H1 (cell line): ENCODE measurements around the gene PDX1. TPM values are rescaled to one million over a fixed set of nuclear protein-coding genes. Genes with fewer than 3 reads are reported as not detected.

Experiments
- CTCF ChIA-PET: fragments of 300-600 bp; sonication (Branson Sonifier 250); formaldehyde crosslinking; loops from one replicate; lab custom pipeline; 2021; ENCODE audit not compliant: partially characterized antibody; lab: Charles Lee
- POLR2A ChIA-PET: fragments of 300-600 bp; sonication (Branson Sonifier 250); formaldehyde crosslinking; loops from one replicate; lab custom pipeline; 2021; ENCODE audit warnings: inconsistent platforms; ENCODE audit not compliant: partially characterized antibody; lab: Charles Lee
- DNase-seq, 2 experiments: peaks; one replicate each; pipeline versions ENCODE4 v3.0.0 to v3.0.0-alpha.2; 2010 to 2022; ENCODE audit warnings: low spot score in 2 of 2, low read depth in 1 of 2, mixed read lengths in 1 of 2
- FAIRE-seq: peaks from 2 replicates; lab custom pipeline; 2011; peaks lifted over from hg19 to GRCh38; lab: Jason Lieb, UNC
- H2AFZ ChIP-seq: 2 replicates; pipeline ENCODE4 v1.8.1; 2012; ENCODE audit warnings: low read length, inconsistent platforms
- H2AK5ac ChIP-seq: 2 replicates; pipeline ENCODE4 v1.6.1; 2013; ENCODE audit warnings: low read depth, low read length
- H2BK120ac ChIP-seq: replicated peaks from 2 replicates; pipeline ENCODE3; 2013; ENCODE audit warnings: low read depth, low read length, inconsistent platforms
- H2BK12ac ChIP-seq: 2 replicates; pipeline ENCODE4 v1.6.1; 2013; ENCODE audit warnings: low read depth, low read length
- H2BK15ac ChIP-seq: 2 replicates; pipeline ENCODE4 v1.6.1; 2013; ENCODE audit warnings: low read length
- H2BK20ac ChIP-seq: 2 replicates; pipeline ENCODE4 v1.6.1; 2013; ENCODE audit warnings: low read length
- H2BK5ac ChIP-seq: 2 replicates; pipeline ENCODE4 v1.6.1; 2013; ENCODE audit warnings: low read depth, low read length
- H3K14ac ChIP-seq: 2 replicates; pipeline ENCODE4 v1.6.1; 2013; ENCODE audit warnings: inconsistent platforms; ENCODE audit not compliant: insufficient read length
- H3K18ac ChIP-seq: 2 replicates; pipeline ENCODE4 v1.6.1; 2013; ENCODE audit warnings: low read length; ENCODE audit errors: extremely low read depth
- H3K23ac ChIP-seq: 2 replicates; pipeline ENCODE4 v1.6.1; 2013; ENCODE audit warnings: inconsistent platforms; ENCODE audit not compliant: insufficient read length
- H3K23me2 ChIP-seq: 2 replicates; pipeline ENCODE4 v1.6.1; 2013; ENCODE audit warnings: low read depth, low read length
- H3K27ac ChIP-seq: 2 replicates; pipeline ENCODE4 v1.6.1; 2011; ENCODE audit warnings: low read depth, low read length, inconsistent platforms
- H3K27me3 ChIP-seq, 4 experiments: replicated peaks in 1 of 4; 1 replicate in 1 of 4; 2 replicates in 3 of 4; pipeline versions ENCODE4 v1.6.1 to v1.8.1; 2011 to 2013; ENCODE audit warnings: low read length in 3 of 4, mild to moderate bottlenecking in 3 of 4, inconsistent platforms in 2 of 4, mixed read lengths in 2 of 4, moderate library complexity in 1 of 4; ENCODE audit not compliant: control insufficient read depth in 3 of 4, insufficient read depth in 3 of 4; ENCODE audit errors: extremely low read depth in 1 of 4
- H3K36me3 ChIP-seq, 4 experiments: 2 replicates each; pipeline versions ENCODE4 v1.6.1 to v1.8.1; 2011 to 2013; ENCODE audit warnings: mild to moderate bottlenecking in 4 of 4, low read length in 3 of 4, moderate library complexity in 2 of 4, control low read depth in 1 of 4, inconsistent platforms in 1 of 4; ENCODE audit not compliant: insufficient read depth in 4 of 4, control insufficient read depth in 2 of 4
- H3K4ac ChIP-seq: replicated peaks from 2 replicates; pipeline ENCODE3; 2013; ENCODE audit warnings: low read length, low read depth, mixed read lengths, inconsistent platforms; ENCODE audit not compliant: insufficient read length
- H3K4me1 ChIP-seq, 4 experiments: replicated peaks in 1 of 4; 1 replicate in 1 of 4; 2 replicates in 3 of 4; pipeline versions ENCODE4 v1.6.1 to v1.8.1; 2011 to 2013; ENCODE audit warnings: low read length in 3 of 4, inconsistent platforms in 2 of 4, mixed read lengths in 1 of 4; ENCODE audit not compliant: insufficient read depth in 4 of 4, control insufficient read depth in 3 of 4
- H3K4me2 ChIP-seq, 2 experiments: 2 replicates each; pipeline versions ENCODE4 v1.6.1 to v1.8.1; 2011 to 2013; ENCODE audit warnings: low read depth in 2 of 2, low read length in 2 of 2, control low read depth in 1 of 2, inconsistent platforms in 1 of 2, mild to moderate bottlenecking in 1 of 2; ENCODE audit not compliant: insufficient read depth in 1 of 2
- H3K4me3 ChIP-seq, 4 experiments: fragments of 200-600, 300-600 bp in 1 of 4; sonication (generic), shearing (Covaris generic), sonication (Bioruptor Twin) in 1 of 4; 2 replicates each; pipeline versions ENCODE4 v1.5.1 to v1.8.1; 2011 to 2016; ENCODE audit warnings: low read length in 4 of 4, low read depth in 3 of 4, control low read depth in 2 of 4, inconsistent platforms in 2 of 4, mild to moderate bottlenecking in 2 of 4, mixed read lengths in 1 of 4, moderate library complexity in 1 of 4; ENCODE audit not compliant: insufficient read depth in 2 of 4; ENCODE audit errors: extremely low read depth in 1 of 4
- H3K56ac ChIP-seq: replicated peaks from 2 replicates; pipeline ENCODE3; 2013; ENCODE audit warnings: low read depth, mild to moderate bottlenecking, mixed read lengths, low read length, inconsistent platforms; ENCODE audit not compliant: insufficient read length
- H3K79me1 ChIP-seq: 2 replicates; pipeline ENCODE4 v1.6.1; 2013; ENCODE audit warnings: low read depth, low read length, control low read depth
- H3K79me2 ChIP-seq, 2 experiments: 2 replicates each; pipeline versions ENCODE4 v1.6.1 to v1.8.1; 2012 to 2013; ENCODE audit warnings: low read length in 2 of 2, mild to moderate bottlenecking in 2 of 2, inconsistent platforms in 1 of 2; ENCODE audit not compliant: insufficient read depth in 2 of 2, control insufficient read depth in 1 of 2
- H3K9ac ChIP-seq, 4 experiments: replicated peaks in 1 of 4; 1 replicate in 1 of 4; 2 replicates in 3 of 4; pipeline versions ENCODE4 v1.6.1 to v1.8.1; 2011 to 2013; ENCODE audit warnings: low read depth in 3 of 4, low read length in 3 of 4, control low read depth in 2 of 4, mild to moderate bottlenecking in 2 of 4, moderate library complexity in 2 of 4, inconsistent platforms in 1 of 4; ENCODE audit errors: extremely low read depth in 1 of 4
- H3K9me3 ChIP-seq, 2 experiments: 2 replicates each; pipeline versions ENCODE4 v1.6.1 to v1.8.1; 2012 to 2013; ENCODE audit warnings: mild to moderate bottlenecking in 2 of 2, moderate library complexity in 2 of 2, control low read depth in 1 of 2, inconsistent platforms in 1 of 2, low read depth in 1 of 2, low read length in 1 of 2, mixed read lengths in 1 of 2; ENCODE audit not compliant: insufficient read depth in 2 of 2
- H4K20me1 ChIP-seq, 2 experiments: replicated peaks in 1 of 2; 2 replicates each; pipeline versions ENCODE3 to v1.8.1; 2011 to 2013; ENCODE audit warnings: inconsistent platforms in 2 of 2, low read length in 2 of 2, mild to moderate bottlenecking in 1 of 2; ENCODE audit not compliant: insufficient read depth in 2 of 2, control insufficient read depth in 1 of 2
- H4K5ac ChIP-seq: 2 replicates; pipeline ENCODE4 v1.6.1; 2013; ENCODE audit warnings: low read length, low read depth, mixed read lengths, inconsistent platforms; ENCODE audit not compliant: insufficient read length
- H4K8ac ChIP-seq: 2 replicates; pipeline ENCODE4 v1.8.0; 2013; ENCODE audit warnings: mild to moderate bottlenecking, moderate library complexity, low read length, inconsistent platforms; ENCODE audit not compliant: insufficient read depth; ENCODE audit errors: extremely low read depth
- H4K91ac ChIP-seq: replicated peaks from 2 replicates; pipeline ENCODE3; 2013; ENCODE audit warnings: low read length, mixed read lengths, inconsistent platforms; ENCODE audit not compliant: insufficient read length
- BRCA1 ChIP-seq: IDR thresholded peaks from 2 replicates; pipeline ENCODE4 v1.6.1; 2012; ENCODE audit warnings: low read depth, low read length, improper control_type of control experiment
- CBX8 ChIP-seq: fragments of 300-800, 300-1000 bp; sonication (generic); IDR thresholded peaks from 2 replicates; pipeline ENCODE4 v1.7.1; 2016; ENCODE audit warnings: low read depth, low read length, borderline replicate concordance
- EZH2 ChIP-seq: fragments of 200-600 bp; sonication (generic); IDR thresholded peaks from 2 replicates; pipeline ENCODE4 v1.7.1; 2012; ENCODE audit warnings: low read depth, mild to moderate bottlenecking, moderate library complexity, low read length, inconsistent platforms; ENCODE audit not compliant: severe bottlenecking
- KDM4A ChIP-seq: IDR thresholded peaks from one replicate; pipeline ENCODE4 v1.7.1; 2012; ENCODE audit warnings: low read depth, mild to moderate bottlenecking, moderate library complexity, low read length, inconsistent platforms; ENCODE audit not compliant: severe bottlenecking
- NRF1 ChIP-seq: IDR thresholded peaks from 2 replicates; pipeline ENCODE4 v1.6.1; 2011; ENCODE audit warnings: mild to moderate bottlenecking, low read depth, low read length, improper control_type of control experiment
- RFX5 ChIP-seq: IDR thresholded peaks from 2 replicates; pipeline ENCODE4 v1.6.1; 2011; ENCODE audit warnings: low read depth, low read length, improper control_type of control experiment, borderline replicate concordance
- RNF2 ChIP-seq: fragments of 200-900, 300-1000 bp; sonication (generic); IDR thresholded peaks from 2 replicates; pipeline ENCODE4 v1.7.1; 2016; ENCODE audit warnings: borderline replicate concordance, low read depth, mild to moderate bottlenecking, antibody characterized with exemption, low read length; ENCODE audit not compliant: poor library complexity, severe bottlenecking; ENCODE audit errors: missing control alignments
- SP4 ChIP-seq: IDR thresholded peaks from 2 replicates; pipeline ENCODE4 v1.6.1; 2012; ENCODE audit warnings: low read length, inconsistent platforms
- WGBS, 2 experiments: shearing (Covaris generic) in 1 of 2; methylation state at CpG; one replicate each; pipeline versions ENCODE4 v1.1.6 to v1.1.7; 2013 to 2015; ENCODE audit warnings: low lambda C conversion rate in 2 of 2, mixed read lengths in 2 of 2, inconsistent platforms in 1 of 2, low coverage in 1 of 2, missing lambda C conversion rate in 1 of 2; ENCODE audit not compliant: insufficient replicate concordance in 2 of 2, insufficient coverage in 1 of 2, insufficient read length in 1 of 2; ENCODE audit errors: extremely low coverage in 1 of 2, missing lambda C conversion rate in 1 of 2; 5-methylcytosine and 5-hydroxymethylcytosine counted together
- polyA plus RNA-seq, 7 experiments: library from polyadenylated mRNA; depleted of rRNA in 3 of 7; stranded (reverse) in 5 of 7; unstranded in 2 of 7; fragments of >200 nt in 5 of 7; fragments of 200-250 nt in 2 of 7; gene quantifications; 1 replicate in 5 of 7; 2 replicates in 1 of 7; 4 replicates in 1 of 7; pipeline versions ENCODE4 v1.2.1 to v1.2.3, GENCODE V29; 2011 to 2013; ENCODE audit warnings: missing spikeins in 2 of 7, mixed read lengths in 2 of 7
- total RNA-seq: library from RNA; stranded (reverse); fragmentation: NEBNext Ultra II Directional; extraction: Animal tissue kit (Norgen Biotek cat#: 25700); gene quantifications from 2 replicates; pipeline ENCODE4 v1.2.1, GENCODE V29; 2021
- TF ChIP-seq, protein P1 (sequence below): IDR thresholded peaks from 2 replicates; pipeline ENCODE4 v1.6.1; 2011; ENCODE audit warnings: low read length, improper control_type of control experiment

The PDX1 gene
- total and polyA plus RNA-seq, 2 of the 8 experiments (the other 6 are each of a cell fraction or from before 2014, with no cell fraction given) = not detected

DNA sequence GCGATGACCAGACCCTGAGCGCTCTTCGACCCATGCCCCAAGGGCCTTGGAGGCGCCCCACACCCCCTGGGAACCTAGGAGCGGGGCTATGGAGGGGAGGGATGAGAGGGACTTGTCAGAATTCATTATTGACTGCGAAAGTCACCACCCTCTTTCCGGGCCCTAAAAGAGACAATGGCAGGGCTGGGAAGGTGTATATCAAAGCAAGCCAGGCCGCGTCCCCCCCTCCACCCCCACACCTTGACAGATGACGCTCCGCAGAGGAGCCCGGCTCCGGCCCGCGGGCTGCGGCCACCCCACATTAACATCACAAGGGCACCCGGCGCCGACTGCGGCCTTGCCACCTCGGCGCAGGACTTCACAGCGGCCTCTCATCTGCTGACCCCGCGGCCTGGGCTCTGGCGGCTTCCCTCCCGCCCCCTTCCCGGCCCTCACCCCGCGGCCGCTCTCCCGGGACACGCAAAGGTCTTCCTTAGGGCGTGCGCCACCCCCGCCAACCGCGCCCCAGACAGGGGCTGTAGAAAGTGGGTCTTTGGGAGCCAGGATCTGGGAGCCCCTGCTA is 46.9 kb downstream of the PDX1 start:
- CTCF ChIA-PET = interaction anchor here (1.5 to 19.7 kb wide), 5 partner anchors 12 to 145 kb away, joined by 3 to 283 read pairs (median 49); partner anchors contain the start of genes CDX2 and URAD
- Histone ChIP-seq H3K14ac (no peak overlapping the region), H4K20me1 (peaks cover 28 to 45% of the 10 kb centered on the region in 2 experiments), H3K23me2 (peaks cover 5% of the 10 kb centered on the region; the same call in 1 of the 2 replicates), H3K4me1 (peaks cover 11 to 60% (median 40%) of the 10 kb centered on the region in 4 experiments), H4K91ac (no peak overlapping the region), H3K18ac (no peak overlapping the region; the same call in 1 of the 2 replicates), H3K23ac (no peak overlapping the region), H3K36me3 (peaks cover 0 to 12% (median 0%) of the 10 kb centered on the region in 4 experiments; a peak in 1 of 8 replicates), H2BK5ac (no peak overlapping the region; the same call in 1 of the 2 replicates), H3K4ac (no peak overlapping the region), H2BK20ac (no peak overlapping the region), H3K9ac (no peak overlapping the region), H3K27me3 (peaks cover 93 to 100% (median 97%) of the 10 kb centered on the region in 4 experiments), H3K56ac (no peak overlapping the region), H2BK12ac (no peak overlapping the region), H3K9me3 (no peaks in the 10 kb centered on the region), H3K4me3 (peak overlapping the region in 1 of 4 experiments; percentile 29; a peak in 2 of 8 replicates), H3K4me2 (peak overlapping the region; percentile 10 to 53; a peak in 3 of 4 replicates), H3K79me1 (no peaks in the 10 kb centered on the region), H2AFZ (no peak overlapping the region), H2AK5ac (no peak overlapping the region), H4K8ac (no peak overlapping the region), H2BK15ac (no peak overlapping the region), H2BK120ac (no peak overlapping the region), H3K79me2 (no peaks in the 10 kb centered on the region), H3K27ac (no peak overlapping the region), H4K5ac (no peak overlapping the region)
- POLR2A ChIA-PET = interaction anchor here (5.6 kb wide), 1 partner anchor 12 kb away, joined by 31 read pairs; no protein-coding TSS in a partner anchor
- FAIRE-seq = no peak
- WGBS, 2 experiments = 1% methylated on average over 12 of the region's 38 CpGs; no CpG with 5 or more reads in 1 of the 2 experiments
- DNase-seq = peak in 1 of 2 experiments; percentile 80
- TF ChIP-seq RFX5 (no peak), EZH2 (peak; percentile 70), NRF1 (no peak), KDM4A (no peak), SP4 (no peak), RNF2 (no peak), BRCA1 (no peak), CBX8 (no peak)
- TF ChIP-seq, protein P1, sequence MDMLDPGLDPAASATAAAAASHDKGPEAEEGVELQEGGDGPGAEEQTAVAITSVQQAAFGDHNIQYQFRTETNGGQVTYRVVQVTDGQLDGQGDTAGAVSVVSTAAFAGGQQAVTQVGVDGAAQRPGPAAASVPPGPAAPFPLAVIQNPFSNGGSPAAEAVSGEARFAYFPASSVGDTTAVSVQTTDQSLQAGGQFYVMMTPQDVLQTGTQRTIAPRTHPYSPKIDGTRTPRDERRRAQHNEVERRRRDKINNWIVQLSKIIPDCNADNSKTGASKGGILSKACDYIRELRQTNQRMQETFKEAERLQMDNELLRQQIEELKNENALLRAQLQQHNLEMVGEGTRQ = no peak
